GM12878 (cell line): ENCODE data around the gene DNAJB14. TPM values are rescaled to one million over a fixed set of nuclear protein-coding genes. Genes with fewer than 3 reads are reported as not detected.

Experiments used
- ATAC-seq: fragments of 200-7000 bp; cut with Tn5 transposase; 3 replicates; pipeline ENCODE4 v1.9.1; 2020; ENCODE audit warnings: mild to moderate bottlenecking, moderate library complexity
- BruUV-seq: library from RNA; stranded (reverse); fragments of 400-500 nt; replicated peaks from 2 replicates; lab custom pipeline; 2021; lab: Mats Ljungman, UMichigan
- CTCF ChIA-PET: fragments of 300-600 bp; sonication (Branson Sonifier 250); formaldehyde crosslinking; extraction: SDS; loops from one replicate; lab custom pipeline; 2021; ENCODE audit warnings: inconsistent platforms; lab: Yijun Ruan, JAX
- POLR2A ChIA-PET: fragments of 350-600 bp; formaldehyde crosslinking; extraction: SDS; loops from one replicate; lab custom pipeline; 2021; ENCODE audit warnings: inconsistent platforms; lab: Charles Lee
- RAD21 ChIA-PET: fragments of 300-600 bp; sonication (Branson Sonifier 250); formaldehyde crosslinking; loops from one replicate; lab custom pipeline; 2023; ENCODE audit warnings: antibody characterized with exemption; ENCODE audit not compliant: unreplicated experiment; lab: Charles Lee
- SMC1A ChIA-PET: fragments of 300-600 bp; sonication (Branson Sonifier 250); formaldehyde crosslinking; loops from one replicate; lab custom pipeline; 2023; ENCODE audit not compliant: unreplicated experiment, uncharacterized antibody; lab: Charles Lee
- DNase-seq: peaks from one replicate; pipeline ENCODE4 v3.0.0-alpha.2; 2011; ENCODE audit warnings: low read depth, low spot score
- FAIRE-seq: peaks from 3 replicates; lab custom pipeline; 2011; peaks lifted over from hg19 to GRCh38; lab: Jason Lieb, UNC
- H2AFZ ChIP-seq: 2 replicates; pipeline ENCODE4 v1.6.0; 2011; ENCODE audit warnings: low read depth, low read length, control low read depth; ENCODE audit not compliant: control insufficient read depth
- H3K27ac ChIP-seq: 2 replicates; pipeline ENCODE4 v1.5.1; 2011; ENCODE audit warnings: control low read depth; ENCODE audit not compliant: control insufficient read depth, insufficient read depth
- H3K27me3 ChIP-seq, 2 experiments: replicated peaks in 1 of 2; 2 replicates each; pipeline versions ENCODE4 v1.6.0 to v1.6.1; 2011; ENCODE audit warnings: low read length in 1 of 2; ENCODE audit not compliant: control insufficient read depth in 2 of 2, insufficient read depth in 2 of 2
- H3K36me3 ChIP-seq, 2 experiments: 2 replicates each; pipeline ENCODE4 v1.5.1; 2011; ENCODE audit warnings: low read length in 1 of 2; ENCODE audit not compliant: control insufficient read depth in 2 of 2, insufficient read depth in 2 of 2
- H3K4me1 ChIP-seq: 2 replicates; pipeline ENCODE4 v1.6.1; 2011; ENCODE audit warnings: mild to moderate bottlenecking, low read length, moderate library complexity, mixed read lengths; ENCODE audit not compliant: control insufficient read depth, insufficient read depth
- H3K4me2 ChIP-seq: 2 replicates; pipeline ENCODE4 v1.6.0; 2011; ENCODE audit warnings: control low read depth; ENCODE audit not compliant: control insufficient read depth, insufficient read depth
- H3K4me3 ChIP-seq: fragments of 200-600 bp; sonication (generic); 2 replicates; pipeline ENCODE4 v1.5.1; 2016
- H3K79me2 ChIP-seq: 2 replicates; pipeline ENCODE4 v1.6.0; 2011; ENCODE audit warnings: low read length; ENCODE audit not compliant: control insufficient read depth, insufficient read depth
- H3K9ac ChIP-seq: 2 replicates; pipeline ENCODE4 v1.8.0; 2011; ENCODE audit warnings: low read length, control low read depth, mixed read lengths; ENCODE audit not compliant: control insufficient read depth, insufficient read depth
- H3K9me3 ChIP-seq: replicated peaks from 3 replicates; pipeline ENCODE4 v1.5.1; 2011; ENCODE audit warnings: mild to moderate bottlenecking, low read length; ENCODE audit not compliant: control insufficient read depth, insufficient read depth
- H4K20me1 ChIP-seq: 2 replicates; pipeline ENCODE4 v1.6.0; 2011; ENCODE audit not compliant: control insufficient read depth, insufficient read depth
- BCL3 ChIP-seq: IDR thresholded peaks from 2 replicates; pipeline ENCODE4 v1.6.1; 2011; ENCODE audit warnings: borderline replicate concordance, low read depth, mild to moderate bottlenecking, moderate library complexity, low read length; ENCODE audit not compliant: insufficient read depth, poor library complexity, severe bottlenecking
- CREM ChIP-seq: IDR thresholded peaks from 2 replicates; pipeline ENCODE4 v1.6.1; 2014; ENCODE audit warnings: antibody characterized with exemption, low read depth
- GATAD2B ChIP-seq: fragments of 450-650 bp; conservative IDR thresholded peaks from 2 replicates; pipeline ENCODE4 v1.6.1; 2017; ENCODE audit warnings: low read depth, mild to moderate bottlenecking, moderate library complexity
- HDGF ChIP-seq: fragments of 450-650 bp; IDR thresholded peaks from 2 replicates; pipeline ENCODE4 v1.6.1; 2016; ENCODE audit warnings: antibody characterized with exemption
- KDM1A ChIP-seq: fragments of 200-600 bp; sonication (generic); IDR thresholded peaks from 2 replicates; pipeline ENCODE4 v1.6.1; 2016; ENCODE audit warnings: borderline replicate concordance
- MEF2A ChIP-seq: IDR thresholded peaks from 2 replicates; pipeline ENCODE4 v1.6.1; 2011; ENCODE audit warnings: low read depth, mild to moderate bottlenecking, low read length, moderate library complexity; ENCODE audit not compliant: insufficient read depth
- MXI1 ChIP-seq: fragments of 150-350 bp; IDR thresholded peaks from 2 replicates; pipeline ENCODE4 v1.6.1; 2011; ENCODE audit warnings: low read depth, mild to moderate bottlenecking, inconsistent platforms, low read length, improper control_type of control experiment
- PML ChIP-seq: IDR thresholded peaks from 2 replicates; pipeline ENCODE4 v1.6.1; 2012; ENCODE audit warnings: low read length, inconsistent platforms
- PRDM15 ChIP-seq: fragments of 450-650 bp; formaldehyde crosslinking; IDR thresholded peaks from 2 replicates; pipeline ENCODE4 v1.4.0; 2020; ENCODE audit warnings: mild to moderate bottlenecking, moderate library complexity
- RCOR1 ChIP-seq: conservative IDR thresholded peaks from 2 replicates; pipeline ENCODE4 v1.6.1; 2012; ENCODE audit warnings: low read depth, low read length, improper control_type of control experiment
- ZBTB33 ChIP-seq: fragments of 450-650 bp; IDR thresholded peaks from 2 replicates; pipeline ENCODE4 v1.6.1; 2017; ENCODE audit warnings: mild to moderate bottlenecking
- ZNF207 ChIP-seq: fragments of 450-650 bp; IDR thresholded peaks from 2 replicates; pipeline ENCODE4 v1.6.1; 2014; ENCODE audit warnings: antibody characterized with exemption, mild to moderate bottlenecking, borderline replicate concordance
- WGBS: methylation state at CpG from one replicate; pipeline ENCODE4 v1.1.6; 2016; ENCODE audit warnings: low lambda C conversion rate; ENCODE audit not compliant: insufficient replicate concordance, insufficient coverage; ENCODE audit errors: missing lambda C conversion rate; 5-methylcytosine and 5-hydroxymethylcytosine counted together
- in situ Hi-C: fragments of 300-500 bp; cut with MboI; formaldehyde crosslinking; loops from 9 replicates; pipeline ENCODE4 v1.14.3; 2018; ENCODE audit warnings: mixed read lengths
- intact Hi-C: fragments of 100-400 bp; cut with micrococcal nuclease; formaldehyde crosslinking; loops from one replicate; pipeline ENCODE4 v1.14.2; 2022; ENCODE audit not compliant: unreplicated experiment
- polyA plus RNA-seq, 11 experiments: library from polyadenylated mRNA; depleted of rRNA in 4 of 11; unstranded in 6 of 11; stranded (reverse) in 5 of 11; fragments of >200 nt; fragmentation: Nextera tagmentation in 4 of 11; fragmentation: Illumina TruSeq in 1 of 11; extraction: Ambion mirVana in 4 of 11; extraction: Trizol in 1 of 11; gene quantifications; 1 replicate in 1 of 11; 2 replicates in 10 of 11; pipeline versions ENCODE4 v1.2.1 to v1.2.3, GENCODE V29; 2011 to 2016; ENCODE audit warnings: inconsistent platforms in 2 of 11, missing spikeins in 2 of 11, low read depth in 1 of 11
- total RNA-seq, 4 experiments: library from RNA; depleted of rRNA in 3 of 4; stranded (reverse); fragments of >200 nt in 3 of 4; fragmentation: Illumina TruSeq in 1 of 4; extraction: Trizol in 1 of 4; gene quantifications; 2 replicates each; pipeline versions ENCODE4 v1.2.1 to v1.2.3, GENCODE V29; 2013 to 2021
- TF ChIP-seq, protein P1 (sequence below): IDR thresholded peaks from 2 replicates; pipeline ENCODE4 v1.6.1; 2012; ENCODE audit warnings: mild to moderate bottlenecking, low read depth, low read length

DNAJB14 gene
- total and polyA plus RNA-seq, 10 of the 15 experiments (the other 5 are each of a cell fraction or from before 2014, with no cell fraction given): 9.5 to 49.2 (median 27.8) TPM

DNA sequence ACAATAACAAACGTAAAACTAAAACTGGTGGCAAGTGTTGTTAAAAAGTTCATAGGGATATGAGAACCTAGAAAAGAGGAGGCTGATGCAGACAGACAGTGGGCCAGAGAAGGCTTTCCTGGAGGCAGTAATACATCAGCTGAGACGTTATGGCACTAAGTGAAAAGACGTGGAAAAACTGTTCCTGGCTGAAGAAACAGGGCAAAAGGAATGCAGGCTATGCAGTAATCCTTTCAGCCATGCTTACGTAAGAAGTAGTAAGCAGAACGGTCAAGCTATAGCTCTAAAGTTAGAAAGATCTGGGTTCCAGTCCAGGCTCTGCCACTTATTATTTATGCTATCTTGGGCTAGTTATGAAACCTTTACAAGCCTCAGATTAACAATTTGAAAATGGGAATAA lies 58.6 kb downstream of the DNAJB14 start:
- ChIA-PET SMC1A (interaction anchor here (4.4 kb wide), 1 partner anchor 74 kb away, joined by 75 read pairs; the partner anchor contains the start of gene DAPP1), POLR2A (no interaction called here), RAD21 (interaction anchor here (3.9 kb wide), 1 partner anchor 78 kb away, joined by 98 read pairs; no protein-coding TSS in a partner anchor), CTCF (interaction anchor here (4.0 kb wide), 1 partner anchor 76 kb away, joined by 25 read pairs; no protein-coding TSS in a partner anchor)
- WGBS: 95% methylated on average over 5 of the region's 5 CpGs
- FAIRE-seq: no peak
- H3K27me3 ChIP-seq: no peaks in the 10 kb centered on the region
- no peak; the same call in 2 of the 3 replicates for ATAC-seq
- peaks cover 17% of the 10 kb centered on the region for H3K79me2 ChIP-seq
- no peak overlapping the region for H2AFZ ChIP-seq
- no peak overlapping the region for H3K4me2 ChIP-seq
- BruUV-seq: no TSS peak
- no peak for DNase-seq
- no peaks in the 10 kb centered on the region for H4K20me1 ChIP-seq
- H3K9me3 ChIP-seq: no peaks in the 10 kb centered on the region
- in situ Hi-C loops (no loop called here), intact Hi-C loops (loop anchor here (5.0 to 10.0 kb wide), 2 partner anchors 163 to 174 kb away; no protein-coding TSS in a partner anchor)
- no peaks in the 10 kb centered on the region for H3K4me1 ChIP-seq
- no peak overlapping the region for H3K9ac ChIP-seq
- no peak overlapping the region for H3K4me3 ChIP-seq
- H3K36me3 ChIP-seq: 0 out of 4 replicates have a peak, but pooled peaks cover 0 to 2% of the 10 kb centered on the region in 2 experiments
- no peak overlapping the region for H3K27ac ChIP-seq
- no peak for TF ChIP-seq ZBTB33
- TF ChIP-seq ZNF207: no peak
- no peak for TF ChIP-seq GATAD2B
- TF ChIP-seq, protein P1, sequence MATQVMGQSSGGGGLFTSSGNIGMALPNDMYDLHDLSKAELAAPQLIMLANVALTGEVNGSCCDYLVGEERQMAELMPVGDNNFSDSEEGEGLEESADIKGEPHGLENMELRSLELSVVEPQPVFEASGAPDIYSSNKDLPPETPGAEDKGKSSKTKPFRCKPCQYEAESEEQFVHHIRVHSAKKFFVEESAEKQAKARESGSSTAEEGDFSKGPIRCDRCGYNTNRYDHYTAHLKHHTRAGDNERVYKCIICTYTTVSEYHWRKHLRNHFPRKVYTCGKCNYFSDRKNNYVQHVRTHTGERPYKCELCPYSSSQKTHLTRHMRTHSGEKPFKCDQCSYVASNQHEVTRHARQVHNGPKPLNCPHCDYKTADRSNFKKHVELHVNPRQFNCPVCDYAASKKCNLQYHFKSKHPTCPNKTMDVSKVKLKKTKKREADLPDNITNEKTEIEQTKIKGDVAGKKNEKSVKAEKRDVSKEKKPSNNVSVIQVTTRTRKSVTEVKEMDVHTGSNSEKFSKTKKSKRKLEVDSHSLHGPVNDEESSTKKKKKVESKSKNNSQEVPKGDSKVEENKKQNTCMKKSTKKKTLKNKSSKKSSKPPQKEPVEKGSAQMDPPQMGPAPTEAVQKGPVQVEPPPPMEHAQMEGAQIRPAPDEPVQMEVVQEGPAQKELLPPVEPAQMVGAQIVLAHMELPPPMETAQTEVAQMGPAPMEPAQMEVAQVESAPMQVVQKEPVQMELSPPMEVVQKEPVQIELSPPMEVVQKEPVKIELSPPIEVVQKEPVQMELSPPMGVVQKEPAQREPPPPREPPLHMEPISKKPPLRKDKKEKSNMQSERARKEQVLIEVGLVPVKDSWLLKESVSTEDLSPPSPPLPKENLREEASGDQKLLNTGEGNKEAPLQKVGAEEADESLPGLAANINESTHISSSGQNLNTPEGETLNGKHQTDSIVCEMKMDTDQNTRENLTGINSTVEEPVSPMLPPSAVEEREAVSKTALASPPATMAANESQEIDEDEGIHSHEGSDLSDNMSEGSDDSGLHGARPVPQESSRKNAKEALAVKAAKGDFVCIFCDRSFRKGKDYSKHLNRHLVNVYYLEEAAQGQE: no peak
- TF ChIP-seq MXI1: no peak
- no peak for TF ChIP-seq PRDM15 (CRISPR knock-in tag)
- no peak for TF ChIP-seq MEF2A
- no peak for TF ChIP-seq BCL3
- no peak for TF ChIP-seq CREM
- no peak for TF ChIP-seq KDM1A
- no peak for TF ChIP-seq HDGF
- no peak for TF ChIP-seq RCOR1
- TF ChIP-seq PML: no peak
